Measurements from ENCODE around the gene SMARCC2. TPM values are rescaled to one million over a fixed set of nuclear protein-coding genes. Genes with fewer than 3 reads are reported as not detected.

The SMARCC2 gene
- total RNA-seq, 1 experiment from 2014 or later = 129 TPM

- no peak for TF ChIP-seq REST (IDR thresholded peaks at IDR 0.05; ENCODE audit: insufficient read depth in 1 of 2, low read depth in 2 of 2, low read length in 1 of 2)
These were observed 36.3 kb downstream of the SMARCC2 start (continued) for GRCh38 chr12:56152756-56153677.

DNA sequence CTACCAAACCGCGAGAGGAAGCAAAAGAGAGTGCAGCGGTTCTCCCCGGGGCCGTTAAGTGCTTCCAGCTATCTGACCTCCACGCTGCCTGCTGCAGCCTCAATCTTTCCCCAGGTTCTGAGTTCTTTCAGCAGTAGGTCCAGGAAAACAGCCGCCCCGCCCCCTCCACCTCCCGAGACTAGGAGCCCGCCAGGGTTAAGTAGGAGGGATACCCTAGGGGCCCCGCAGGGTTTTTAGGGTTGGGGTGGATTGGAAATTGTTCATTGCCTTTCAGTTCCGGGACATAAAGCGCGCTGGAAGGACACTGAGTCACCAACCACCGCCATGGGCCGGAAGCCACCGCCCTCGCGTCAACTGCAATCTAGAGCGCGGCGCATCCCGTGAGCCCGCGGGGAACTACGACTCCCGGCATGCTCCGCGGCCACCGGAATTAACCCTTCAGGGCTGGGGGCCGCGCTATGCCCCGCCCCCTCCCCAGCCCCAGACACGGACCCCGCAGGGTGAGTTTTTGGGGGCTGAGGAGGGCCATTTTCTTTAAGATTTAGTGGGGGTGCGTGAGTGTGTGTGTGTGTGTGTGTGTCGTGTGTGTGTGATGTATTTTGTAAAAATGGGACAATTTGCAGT, 37.0 kb downstream of the SMARCC2 start, which contains the start of gene MYL6B:
Gene MYL6B, plus strand, starts transcription at position 456 of the 624 bp plus-strand sequence. CDS start 1,332 bp downstream, outside the sequence.
- BruUV-seq (replicated peaks) = no TSS peak
- no peak for TF ChIP-seq REST (IDR thresholded peaks at IDR 0.05; ENCODE audit: insufficient read depth in 1 of 2, low read depth in 2 of 2, low read length in 1 of 2)
- TF ChIP-seq POLR2AphosphoS5 (IDR thresholded peaks at IDR 0.05; ENCODE audit: low read depth, low read length) = peak; percentile 82
- peaks cover 3% of the 10 kb centered on the region; the same call in 1 of the 2 replicates for H3K36me3 ChIP-seq (ENCODE audit: control insufficient read depth, insufficient read depth, low read length)
- H3K4me3 ChIP-seq (ENCODE audit: low read depth in 2 of 2, low read length in 2 of 2) = peak within 1 kb of the TSS; percentile 66
- H3K9me3 ChIP-seq (ENCODE audit: control insufficient read depth, insufficient read depth, low read depth, low read length) = no peaks in the 10 kb centered on the region
- ATAC-seq (peak; percentile 94), DNase-seq (ENCODE audit: low read depth, low spot score) (peak; percentile 74)
- CTCF ChIA-PET = interaction anchor here (0.6 kb wide), 2 partner anchors 26 to 432 kb away, joined by 3 to 6 read pairs; partner anchors contain the start of gene RDH5
- no peaks in the 10 kb centered on the region for H3K27me3 ChIP-seq (ENCODE audit: control insufficient read depth, insufficient read depth, low read length)
- H3K27ac ChIP-seq (ENCODE audit: low read length) = peak within 1 kb of the TSS; percentile 93
- intact Hi-C loops (cut with micrococcal nuclease; ENCODE audit: unreplicated experiment) = no loop called here
- H3K4me1 ChIP-seq (ENCODE audit: control insufficient read depth, insufficient read depth, low read length) = peaks cover 28% of the 10 kb centered on the region
- in situ Hi-C loops (cut with HindIII; ENCODE audit: low pct_unique_long_range_greater_than_20kb, low sequenced_read_pairs) = no loop called here
- POLR2A ChIA-PET = interaction anchor here (0.6 kb wide), 1 partner anchor 163 kb away, joined by 5 read pairs; no protein-coding TSS in a partner anchor

DNA sequence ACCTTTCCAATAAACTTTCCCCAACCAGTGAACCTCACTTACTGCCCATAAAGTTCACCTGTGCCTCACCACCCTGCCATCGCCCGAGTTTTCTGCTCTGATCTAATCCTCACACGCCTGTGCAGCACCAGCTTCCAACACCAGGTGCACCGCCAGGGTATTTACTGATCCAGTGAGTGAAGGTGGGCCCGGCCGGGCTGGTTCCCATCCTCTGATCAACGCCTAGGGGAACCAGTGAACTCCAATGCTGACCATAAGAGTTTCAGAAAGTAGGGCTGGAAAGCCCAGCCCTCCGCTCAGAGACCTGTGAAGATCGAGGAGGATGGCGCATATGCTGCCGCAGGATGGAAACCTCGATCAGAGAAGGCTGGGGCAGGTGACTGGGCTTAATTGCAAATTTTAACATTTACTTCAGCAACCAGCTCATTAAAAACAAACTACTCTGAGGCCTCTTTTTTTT, 37.6 kb downstream of the SMARCC2 start:
- intact Hi-C loops (cut with micrococcal nuclease; ENCODE audit: unreplicated experiment) (no loop called here), in situ Hi-C loops (cut with HindIII; ENCODE audit: low pct_unique_long_range_greater_than_20kb, low sequenced_read_pairs) (no loop called here)
- BruUV-seq (replicated peaks) = TSS peak; percentile 95
- Histone ChIP-seq H3K4me1 (ENCODE audit: control insufficient read depth, insufficient read depth, low read length) (peaks cover 26% of the 10 kb centered on the region), H3K9me3 (ENCODE audit: control insufficient read depth, insufficient read depth, low read depth, low read length) (no peaks in the 10 kb centered on the region), H3K27me3 (ENCODE audit: control insufficient read depth, insufficient read depth, low read length) (no peaks in the 10 kb centered on the region), H3K36me3 (ENCODE audit: control insufficient read depth, insufficient read depth, low read length) (peaks cover 3% of the 10 kb centered on the region; the same call in 1 of the 2 replicates), H3K27ac (ENCODE audit: low read length) (peak overlapping the region; percentile 93), H3K4me3 (ENCODE audit: low read depth in 2 of 2, low read length in 2 of 2) (peak overlapping the region; percentile 66)
- peak; percentile 82 for ATAC-seq
- TF ChIP-seq TCF7L2 (IDR thresholded peaks at IDR 0.05; ENCODE audit: low read depth, low read length) (no peak), POLR2AphosphoS5 (IDR thresholded peaks at IDR 0.05; ENCODE audit: low read depth, low read length) (no peak), SIN3A (IDR thresholded peaks at IDR 0.05; ENCODE audit: borderline replicate concordance, insufficient read depth, low read depth, low read length) (no peak), REST (IDR thresholded peaks at IDR 0.05; ENCODE audit: insufficient read depth in 1 of 2, low read depth in 2 of 2, low read length in 1 of 2) (no peak)
- TF ChIP-seq, protein P1, sequence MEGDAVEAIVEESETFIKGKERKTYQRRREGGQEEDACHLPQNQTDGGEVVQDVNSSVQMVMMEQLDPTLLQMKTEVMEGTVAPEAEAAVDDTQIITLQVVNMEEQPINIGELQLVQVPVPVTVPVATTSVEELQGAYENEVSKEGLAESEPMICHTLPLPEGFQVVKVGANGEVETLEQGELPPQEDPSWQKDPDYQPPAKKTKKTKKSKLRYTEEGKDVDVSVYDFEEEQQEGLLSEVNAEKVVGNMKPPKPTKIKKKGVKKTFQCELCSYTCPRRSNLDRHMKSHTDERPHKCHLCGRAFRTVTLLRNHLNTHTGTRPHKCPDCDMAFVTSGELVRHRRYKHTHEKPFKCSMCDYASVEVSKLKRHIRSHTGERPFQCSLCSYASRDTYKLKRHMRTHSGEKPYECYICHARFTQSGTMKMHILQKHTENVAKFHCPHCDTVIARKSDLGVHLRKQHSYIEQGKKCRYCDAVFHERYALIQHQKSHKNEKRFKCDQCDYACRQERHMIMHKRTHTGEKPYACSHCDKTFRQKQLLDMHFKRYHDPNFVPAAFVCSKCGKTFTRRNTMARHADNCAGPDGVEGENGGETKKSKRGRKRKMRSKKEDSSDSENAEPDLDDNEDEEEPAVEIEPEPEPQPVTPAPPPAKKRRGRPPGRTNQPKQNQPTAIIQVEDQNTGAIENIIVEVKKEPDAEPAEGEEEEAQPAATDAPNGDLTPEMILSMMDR (IDR thresholded peaks at IDR 0.05) = no peak
- CTCF ChIA-PET = interaction anchor here (0.6 kb wide), 2 partner anchors 26 to 432 kb away, joined by 3 to 6 read pairs; partner anchors contain the start of gene RDH5
- POLR2A ChIA-PET = interaction anchor here (0.6 kb wide), 1 partner anchor 162 kb away, joined by 5 read pairs; no protein-coding TSS in a partner anchor
- peak; percentile 45 for DNase-seq (ENCODE audit: low read depth, low spot score)

All from Panc1 (cell line).